Activated CD8-positive, alpha-beta memory T cell treated with anti-CD3 and anti-CD28 coated beads for 36 hours (primary cell): Measurements from ENCODE around the gene NUP93. TPM values are rescaled to one million over a fixed set of nuclear protein-coding genes. Genes with fewer than 3 reads are reported as not detected.

ENCODE experiments used
- CTCF ChIA-PET: fragments of 350-600 bp; sonication (Branson Sonifier 250); formaldehyde crosslinking; loops from one replicate; lab custom pipeline; 2021; ENCODE audit warnings: antibody characterized with exemption; lab: Charles Lee
- POLR2A ChIA-PET: fragments of 350-600 bp; sonication (Branson Sonifier 250); formaldehyde crosslinking; loops from one replicate; lab custom pipeline; 2021; ENCODE audit warnings: antibody characterized with exemption; lab: Charles Lee
- total RNA-seq, 2 experiments: library from RNA; stranded (reverse); gene quantifications; one replicate each; pipeline ENCODE4 v1.2.3, GENCODE V29; 2021

NUP93 gene
- total RNA-seq, 2 experiments from 2014 or later, result 160 to 165 TPM

GRCh38 chr16:56832768-56833167 lies 102.8 kb downstream of the NUP93 start:
- ChIA-PET POLR2A (interaction anchor here (1.3 kb wide), 1 partner anchor 99 kb away, joined by 3 read pairs; no protein-coding TSS in a partner anchor), CTCF (interaction anchor here (1.7 kb wide), 1 partner anchor 131 kb away, joined by 3 read pairs; no protein-coding TSS in a partner anchor)

- ChIA-PET CTCF (interaction anchor here (1.7 kb wide), 1 partner anchor 131 kb away, joined by 3 read pairs; no protein-coding TSS in a partner anchor), POLR2A (interaction anchor here (1.3 kb wide), 1 partner anchor 98 kb away, joined by 3 read pairs; no protein-coding TSS in a partner anchor)
Measured at GRCh38 chr16:56833243-56833970, 103.5 kb downstream of the NUP93 start.

GRCh38 chr16:56835320-56835719 lies 105.4 kb downstream of the NUP93 start:
- ChIA-PET POLR2A (no interaction called here), CTCF (no interaction called here)

GRCh38 chr16:56836410-56837230 lies 106.7 kb downstream of the NUP93 start:
- CTCF ChIA-PET, result no interaction called here
- POLR2A ChIA-PET, result no interaction called here

DNA sequence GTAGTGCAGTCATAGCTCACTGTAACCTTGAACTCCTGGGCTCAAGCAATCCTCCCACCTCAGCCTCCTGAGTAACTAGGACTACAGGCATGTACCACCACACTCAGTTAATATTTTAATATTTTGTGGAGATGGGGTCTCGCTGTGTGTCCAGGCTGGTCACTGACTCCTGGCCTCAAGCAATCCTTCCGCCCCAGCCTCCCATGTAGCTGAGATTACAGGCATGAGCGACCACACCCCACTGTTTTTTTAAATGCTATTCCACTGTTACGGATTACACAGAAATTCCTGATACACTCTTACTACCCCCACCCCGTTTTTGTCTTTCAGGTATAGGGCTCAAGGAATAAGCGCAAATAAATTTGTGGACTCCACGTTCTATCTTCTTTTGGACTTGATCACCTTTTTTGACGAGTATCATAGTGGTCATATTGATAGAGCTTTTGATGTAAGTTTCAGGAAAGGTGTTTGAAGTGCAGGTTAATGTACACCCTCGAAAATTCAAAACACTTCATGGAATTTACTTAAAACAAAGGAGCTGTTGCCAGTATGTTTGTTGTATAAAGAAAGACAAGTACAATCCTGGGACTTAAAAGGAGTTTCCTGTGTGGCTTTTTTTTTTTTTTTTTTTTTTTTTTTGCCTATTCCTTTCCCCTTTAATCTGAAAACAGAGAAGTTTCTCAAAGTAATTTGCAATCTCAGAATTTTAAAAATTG lies 108.9 kb downstream of the NUP93 start:
- POLR2A ChIA-PET, result no interaction called here
- CTCF ChIA-PET, result interaction anchor here (0.6 kb wide), 1 partner anchor 20 kb away, joined by 4 read pairs; no protein-coding TSS in a partner anchor

- CTCF ChIA-PET, result no interaction called here
Measured at GRCh38 chr16:56841233-56841632, 111.3 kb downstream of the NUP93 start.

DNA sequence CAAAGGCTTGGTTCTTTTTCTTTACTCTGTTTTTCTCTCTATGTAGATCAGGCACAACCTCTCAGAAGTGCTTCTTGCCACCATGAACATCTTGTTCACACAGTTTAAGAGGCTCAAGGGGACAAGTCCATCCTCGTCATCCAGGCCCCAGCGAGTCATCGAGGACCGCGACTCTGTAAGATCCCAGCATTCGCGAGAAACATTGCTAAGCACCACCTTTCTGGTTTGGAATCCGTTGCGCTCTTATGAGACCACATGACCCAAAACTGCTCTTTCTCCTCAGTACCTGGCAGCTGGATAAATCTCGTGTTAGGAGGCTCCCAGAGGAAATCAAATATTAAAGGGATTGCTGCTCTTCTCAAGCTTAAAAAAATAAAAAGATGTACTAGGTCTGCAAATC lies 111.7 kb downstream of the NUP93 start:
- ChIA-PET CTCF (no interaction called here), POLR2A (no interaction called here)

More at GRCh38 chr16:56841233-56841632, 111.3 kb downstream of the NUP93 start:
- POLR2A ChIA-PET, result no interaction called here

GRCh38 chr16:56842133-56842532 lies 112.2 kb downstream of the NUP93 start:
- CTCF ChIA-PET, result no interaction called here
- POLR2A ChIA-PET, result no interaction called here

GRCh38 chr16:56844056-56844455 lies 114.1 kb downstream of the NUP93 start:
- ChIA-PET POLR2A (no interaction called here), CTCF (no interaction called here)

GRCh38 chr16:56847173-56847910 lies 117.4 kb downstream of the NUP93 start:
- ChIA-PET POLR2A (no interaction called here), CTCF (interaction anchor here (1.3 kb wide), 1 partner anchor 118 kb away, joined by 4 read pairs; no protein-coding TSS in a partner anchor)

- ChIA-PET POLR2A (no interaction called here), CTCF (no interaction called here)
Measured at GRCh38 chr16:56848029-56848936, 118.4 kb downstream of the NUP93 start.

GRCh38 chr16:56848955-56849689 lies 119.2 kb downstream of the NUP93 start:
- ChIA-PET POLR2A (no interaction called here), CTCF (no interaction called here)

DNA sequence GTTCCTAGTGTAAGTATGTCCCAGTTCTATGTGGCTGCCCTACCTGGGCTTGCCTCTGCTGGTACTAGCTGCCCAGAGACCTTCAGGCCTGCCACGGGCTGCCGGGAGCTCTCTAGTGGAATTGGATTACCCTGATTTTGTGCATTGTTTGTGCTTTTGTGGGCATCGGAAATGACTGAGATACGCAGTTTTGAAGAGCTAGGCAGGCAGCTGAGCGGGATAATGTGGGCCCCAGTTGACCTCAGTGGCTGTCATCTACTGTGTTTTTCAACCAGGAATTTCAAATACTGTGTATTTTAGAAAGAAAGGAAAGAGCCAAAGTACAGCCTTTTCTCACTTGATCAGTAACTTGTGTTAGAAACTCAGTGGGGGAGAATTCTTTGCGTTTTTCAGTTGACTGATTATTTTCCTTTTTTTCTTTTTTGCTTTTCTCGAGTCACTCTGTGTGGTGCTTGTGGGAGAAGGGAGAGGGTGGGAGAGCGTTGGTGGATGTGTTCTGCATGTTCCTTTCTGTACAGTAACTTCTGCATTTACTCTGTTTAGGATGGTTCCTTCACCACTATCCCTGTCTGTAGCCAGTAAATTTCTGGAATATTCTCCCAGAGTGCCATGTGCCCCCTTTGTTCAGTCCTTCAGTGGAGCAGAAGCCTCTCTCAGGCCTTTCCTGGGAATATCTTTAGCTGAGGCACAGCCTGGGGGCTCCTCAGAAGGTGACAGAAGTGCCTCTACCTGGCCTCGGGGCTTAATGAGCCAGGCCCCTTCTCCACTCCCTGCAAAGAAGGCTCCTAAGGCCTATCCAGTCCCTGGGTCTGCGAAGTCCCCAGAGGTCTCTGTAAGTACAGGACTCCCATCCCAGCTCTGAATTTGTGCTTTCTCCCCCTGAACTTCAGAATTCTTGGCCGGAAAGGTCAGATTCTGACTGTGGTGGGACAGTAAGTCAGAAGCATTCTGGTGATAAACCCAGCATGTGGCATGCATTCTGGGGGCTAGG lies 120.1 kb downstream of the NUP93 start:
- CTCF ChIA-PET, result interaction anchor here (0.5 to 2.9 kb wide), 3 partner anchors 14 to 100 kb away, joined by 3 to 10 read pairs (median 3); partner anchors contain the start of gene SLC12A3
- POLR2A ChIA-PET, result no interaction called here

DNA sequence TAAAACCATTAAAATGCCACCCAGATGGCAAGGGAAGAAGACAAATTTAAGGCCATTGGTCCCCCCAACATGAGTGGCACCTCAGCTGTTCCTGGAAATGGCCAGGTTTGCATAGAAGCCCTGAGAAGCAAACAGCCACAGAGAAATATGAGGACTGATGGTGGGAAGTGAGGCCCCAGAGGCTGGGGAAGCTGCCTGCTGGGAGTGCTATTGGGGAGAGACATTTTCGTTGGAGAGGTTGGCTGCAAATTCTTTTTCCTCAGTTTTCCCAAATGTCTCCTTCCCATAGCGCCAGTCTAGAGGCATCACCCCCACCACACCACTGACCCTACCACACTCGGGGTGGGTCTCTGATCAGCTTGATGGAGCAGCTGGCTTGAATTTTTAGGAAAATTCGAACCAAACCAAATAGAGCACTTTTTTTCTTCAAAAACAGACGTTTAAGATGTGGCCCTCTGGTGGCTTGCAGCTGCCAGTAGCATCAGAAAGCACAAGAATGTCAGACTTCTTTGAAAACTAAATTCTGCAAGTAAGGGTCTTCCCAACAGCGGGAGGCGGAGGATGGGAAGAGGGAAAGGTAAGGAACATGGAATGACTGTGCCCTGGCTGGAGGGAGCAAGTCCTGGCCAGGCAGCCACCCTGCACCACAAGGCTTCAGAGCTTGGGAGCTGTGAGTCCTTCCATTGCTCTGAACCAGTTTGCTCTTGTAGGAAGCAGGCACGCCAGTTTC lies 121.9 kb downstream of the NUP93 start:
- ChIA-PET CTCF (interaction anchor here (1.7 to 2.9 kb wide), 2 partner anchors 12 to 98 kb away, joined by 3 to 10 read pairs; partner anchors contain the start of gene SLC12A3), POLR2A (interaction anchor here (0.6 kb wide), 1 partner anchor 8 kb away, joined by 7 read pairs; no protein-coding TSS in a partner anchor)

DNA sequence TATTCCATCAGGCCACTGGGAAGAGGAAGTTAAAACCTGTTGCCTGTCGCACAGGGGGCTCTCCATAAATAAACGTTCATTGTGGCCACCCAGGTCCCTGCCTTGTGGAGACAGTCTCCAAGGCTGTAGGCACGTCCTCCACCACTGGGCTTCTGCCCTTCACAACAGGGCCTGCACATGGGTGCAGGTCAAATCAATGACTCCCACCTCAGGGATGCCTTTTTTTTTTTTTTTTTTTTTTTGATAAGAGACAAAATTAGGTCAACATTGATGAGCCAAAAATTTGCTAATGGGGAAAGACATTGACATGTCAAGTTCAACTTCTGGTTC lies 122.4 kb downstream of the NUP93 start:
- POLR2A ChIA-PET, result no interaction called here
- CTCF ChIA-PET, result interaction anchor here (0.6 to 2.9 kb wide), 2 partner anchors 11 to 30 kb away, joined by 3 to 10 read pairs; partner anchors contain the start of gene SLC12A3
